ENCODE measurements around the gene PRAME. TPM values are rescaled to one million over a fixed set of nuclear protein-coding genes. Genes with fewer than 3 reads are reported as not detected.

Gene PRAME
- total RNA-seq, 1 donor from 2014 or later, result not detected

- TF ChIP-seq POLR2A (IDR thresholded peaks at IDR 0.05), result no peak
- TF ChIP-seq CTCF (IDR thresholded peaks at IDR 0.05), result no peak
- TF ChIP-seq POLR2AphosphoS5 (IDR thresholded peaks at IDR 0.05; ENCODE audit: insufficient read depth in 1 of 2, low read depth in 1 of 2), result no peak
- H3K27ac ChIP-seq, result no peak overlapping the region
- H3K4me3 ChIP-seq, result no peak overlapping the region
- H3K9me3 ChIP-seq, result no peaks in the 10 kb centered on the region
- no peaks in the 10 kb centered on the region for H3K27me3 ChIP-seq
- H3K36me3 ChIP-seq, result no peaks in the 10 kb centered on the region
- intact Hi-C loops (cut with DNase I), result no loop called here
- no peak for DNase-seq (ENCODE audit: extremely low spot score in 2 of 2)
- H3K4me1 ChIP-seq, result no peaks in the 10 kb centered on the region
These were observed 6.9 kb upstream of the PRAME start for GRCh38 chr22:22565981-22566380.

GRCh38 chr22:22558071-22558971, 744 bp downstream of the PRAME start:
- H3K27me3 ChIP-seq, result no peaks in the 10 kb centered on the region
- no peaks in the 10 kb centered on the region for H3K9me3 ChIP-seq
- H3K36me3 ChIP-seq, result no peaks in the 10 kb centered on the region
- intact Hi-C loops (cut with DNase I), result no loop called here
- no peaks in the 10 kb centered on the region for H3K4me1 ChIP-seq
- no peak for DNase-seq (ENCODE audit: extremely low spot score in 2 of 2)
- H3K27ac ChIP-seq, result no peak overlapping the region
- TF ChIP-seq CTCF (IDR thresholded peaks at IDR 0.05) (no peak), POLR2A (IDR thresholded peaks at IDR 0.05) (no peak), POLR2AphosphoS5 (IDR thresholded peaks at IDR 0.05; ENCODE audit: insufficient read depth in 1 of 2, low read depth in 1 of 2) (no peak)
- H3K4me3 ChIP-seq, result no peak overlapping the region

- Histone ChIP-seq H3K36me3 (no peaks in the 10 kb centered on the region), H3K27me3 (no peaks in the 10 kb centered on the region), H3K9me3 (no peaks in the 10 kb centered on the region), H3K4me1 (no peaks in the 10 kb centered on the region), H3K27ac (no peak overlapping the region), H3K4me3 (no peak overlapping the region)
- TF ChIP-seq POLR2AphosphoS5 (IDR thresholded peaks at IDR 0.05; ENCODE audit: insufficient read depth in 1 of 2, low read depth in 1 of 2), result no peak
- TF ChIP-seq CTCF (IDR thresholded peaks at IDR 0.05), result no peak
- TF ChIP-seq POLR2A (IDR thresholded peaks at IDR 0.05), result no peak
- intact Hi-C loops (cut with DNase I), result no loop called here
- no peak for DNase-seq (ENCODE audit: extremely low spot score in 2 of 2)
These were observed 1.8 kb downstream of the PRAME start for GRCh38 chr22:22556995-22557925.

GRCh38 chr22:22556578-22556977, 2.5 kb downstream of the PRAME start:
- intact Hi-C loops (cut with DNase I), result no loop called here

More at GRCh38 chr22:22556578-22556977, 2.5 kb downstream of the PRAME start:
- H3K4me1 ChIP-seq, result no peaks in the 10 kb centered on the region
- no peaks in the 10 kb centered on the region for H3K36me3 ChIP-seq
- no peak for DNase-seq (ENCODE audit: extremely low spot score in 2 of 2)
- TF ChIP-seq POLR2AphosphoS5 (IDR thresholded peaks at IDR 0.05; ENCODE audit: insufficient read depth in 1 of 2, low read depth in 1 of 2) (no peak), POLR2A (IDR thresholded peaks at IDR 0.05) (no peak), CTCF (IDR thresholded peaks at IDR 0.05) (no peak)
- no peak overlapping the region for H3K27ac ChIP-seq
- H3K27me3 ChIP-seq, result no peaks in the 10 kb centered on the region
- no peaks in the 10 kb centered on the region for H3K9me3 ChIP-seq
- H3K4me3 ChIP-seq, result no peak overlapping the region
